ENCODE results near the gene GLCE.

- TF ChIP-seq, protein P1, sequence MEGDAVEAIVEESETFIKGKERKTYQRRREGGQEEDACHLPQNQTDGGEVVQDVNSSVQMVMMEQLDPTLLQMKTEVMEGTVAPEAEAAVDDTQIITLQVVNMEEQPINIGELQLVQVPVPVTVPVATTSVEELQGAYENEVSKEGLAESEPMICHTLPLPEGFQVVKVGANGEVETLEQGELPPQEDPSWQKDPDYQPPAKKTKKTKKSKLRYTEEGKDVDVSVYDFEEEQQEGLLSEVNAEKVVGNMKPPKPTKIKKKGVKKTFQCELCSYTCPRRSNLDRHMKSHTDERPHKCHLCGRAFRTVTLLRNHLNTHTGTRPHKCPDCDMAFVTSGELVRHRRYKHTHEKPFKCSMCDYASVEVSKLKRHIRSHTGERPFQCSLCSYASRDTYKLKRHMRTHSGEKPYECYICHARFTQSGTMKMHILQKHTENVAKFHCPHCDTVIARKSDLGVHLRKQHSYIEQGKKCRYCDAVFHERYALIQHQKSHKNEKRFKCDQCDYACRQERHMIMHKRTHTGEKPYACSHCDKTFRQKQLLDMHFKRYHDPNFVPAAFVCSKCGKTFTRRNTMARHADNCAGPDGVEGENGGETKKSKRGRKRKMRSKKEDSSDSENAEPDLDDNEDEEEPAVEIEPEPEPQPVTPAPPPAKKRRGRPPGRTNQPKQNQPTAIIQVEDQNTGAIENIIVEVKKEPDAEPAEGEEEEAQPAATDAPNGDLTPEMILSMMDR (IDR thresholded peaks at IDR 0.05; ENCODE audit: low read length), result no peak
- no peak for TF ChIP-seq EZH2 (IDR thresholded peaks at IDR 0.05; ENCODE audit: borderline replicate concordance, low read length)
These were observed 34.4 kb upstream of the GLCE start for GRCh38 chr15:69126054-69126469.
